Measurements from ENCODE around the gene PRMT3. TPM values are rescaled to one million over a fixed set of nuclear protein-coding genes. Genes with fewer than 3 reads are reported as not detected.
"Not testable (repeated sequence)": the region's sequence is repeated elsewhere in the genome, so short reads cannot be mapped to it uniquely, and the experiment has no call there.

PRMT3 gene
- polyA plus RNA-seq (ENCODE audit: insufficient read length in 4 of 4): 10 to 100 TPM; 15.6 to 18.4 (median 17.5) TPM

- DNase-seq (ENCODE audit: low read depth in 4 of 4, low spot score in 2 of 4): peak; percentile 86 to 91 (median 88)
Measured at GRCh38 chr11:20387261-20388095, at the start of gene PRMT3. Gene PRMT3, plus strand, starts transcription at chr11:20387716. Its CDS starts 31 bp downstream, at chr11:20387747.

- no peak for DNase-seq (ENCODE audit: low read depth in 4 of 4, low spot score in 2 of 4)
Measured at GRCh38 chr11:20342347-20343141, 45.0 kb upstream of the PRMT3 start.

- no peak for DNase-seq (ENCODE audit: low read depth in 4 of 4, low spot score in 2 of 4)
Measured at GRCh38 chr11:20351136-20351535, 36.4 kb upstream of the PRMT3 start.

DNA sequence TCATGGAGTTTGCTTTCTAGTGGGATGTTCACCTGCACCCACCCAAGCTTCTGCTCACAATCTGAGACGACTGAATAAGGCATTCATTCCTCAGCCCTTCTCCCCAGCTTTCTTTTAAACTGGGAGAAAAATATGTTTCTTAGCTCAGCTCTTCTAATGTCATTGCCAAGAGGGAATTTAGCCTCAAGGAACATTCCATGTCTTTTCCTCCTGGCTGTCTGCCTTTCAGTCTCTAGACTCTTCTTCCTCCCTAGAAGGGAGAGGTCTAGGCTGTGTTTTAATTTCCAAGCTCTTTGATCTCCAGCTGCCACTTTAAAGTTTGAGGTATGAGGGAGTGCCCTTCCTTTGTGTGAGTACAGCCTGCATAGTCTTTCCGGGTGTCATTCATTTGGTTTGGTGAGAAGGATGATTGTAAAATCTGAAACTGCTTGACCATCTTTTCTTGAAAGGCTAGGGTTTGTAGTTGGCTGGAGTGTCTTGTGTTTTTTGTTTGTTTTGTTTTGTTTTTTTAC lies 35.7 kb upstream of the PRMT3 start:
- no peak for DNase-seq (ENCODE audit: low read depth in 4 of 4, low spot score in 2 of 4)

- DNase-seq (ENCODE audit: low read depth in 4 of 4, low spot score in 2 of 4): no peak
Measured at GRCh38 chr11:20353829-20354434, 33.6 kb upstream of the PRMT3 start.

DNA sequence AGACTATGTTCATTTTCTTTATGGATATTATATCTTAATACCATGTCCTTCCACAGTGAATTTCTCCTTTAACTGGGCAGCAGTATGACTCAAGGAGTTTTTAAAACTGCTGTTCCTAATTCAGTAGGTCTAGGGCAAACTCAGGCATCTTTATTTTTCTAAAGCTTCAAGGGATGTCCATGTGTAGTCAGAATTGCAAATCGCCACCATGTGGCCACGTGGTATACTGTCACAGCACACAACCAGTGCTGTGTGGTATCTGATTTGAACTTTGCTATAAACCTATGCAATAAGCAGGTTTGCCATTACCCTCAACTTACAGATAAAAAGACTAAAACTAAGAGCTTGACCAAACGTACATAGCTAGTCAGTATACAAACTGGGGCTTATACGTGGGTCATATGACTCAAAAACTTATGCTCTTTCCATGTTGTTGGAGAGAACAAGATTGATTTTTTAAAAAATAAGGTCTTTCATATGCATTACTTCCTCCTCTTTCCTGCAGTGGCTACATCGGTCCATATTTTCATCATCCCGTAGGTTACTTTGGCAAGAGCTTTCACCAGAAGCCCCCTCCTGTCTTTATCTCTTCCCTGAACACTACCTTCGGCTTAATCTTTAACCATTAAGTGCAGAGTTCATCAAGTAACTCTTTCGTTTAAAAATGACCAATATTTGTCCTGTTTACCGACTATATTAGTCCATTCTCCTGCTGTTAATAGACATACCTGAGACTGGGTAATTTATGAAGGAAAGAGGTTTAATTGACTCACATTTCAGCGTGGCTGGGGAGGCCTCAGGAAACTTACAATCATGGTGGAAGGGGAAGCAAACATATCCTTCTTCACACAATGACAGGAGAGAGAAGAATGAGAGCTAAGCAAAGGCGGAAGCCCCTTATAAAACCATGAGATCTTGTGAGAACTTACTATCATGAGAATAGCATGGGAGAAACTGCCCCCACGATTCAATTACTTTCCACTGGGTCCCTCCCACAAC lies 32.0 kb upstream of the PRMT3 start:
- no peak for DNase-seq (ENCODE audit: low read depth in 4 of 4, low spot score in 2 of 4)

DNA sequence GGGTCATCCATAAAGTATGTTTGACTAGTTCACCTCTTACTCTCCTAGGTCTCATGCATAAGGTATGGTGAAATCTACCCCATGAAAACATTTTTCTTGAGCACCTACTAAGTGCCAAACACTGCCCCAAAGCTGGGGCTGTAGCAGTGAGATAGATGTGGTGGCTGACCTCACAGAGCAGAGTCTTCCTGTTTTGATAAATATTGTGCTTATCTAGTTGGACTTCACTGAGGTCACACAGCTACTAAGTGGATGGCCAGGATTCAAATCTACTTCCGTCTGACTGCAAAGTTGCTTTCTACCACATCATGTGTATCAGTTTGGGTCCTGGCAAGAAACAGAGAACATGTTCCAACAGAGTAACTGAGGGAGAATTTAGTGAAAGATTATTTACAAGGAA lies 30.4 kb upstream of the PRMT3 start:
- DNase-seq (ENCODE audit: low read depth in 4 of 4, low spot score in 2 of 4): no peak

DNA sequence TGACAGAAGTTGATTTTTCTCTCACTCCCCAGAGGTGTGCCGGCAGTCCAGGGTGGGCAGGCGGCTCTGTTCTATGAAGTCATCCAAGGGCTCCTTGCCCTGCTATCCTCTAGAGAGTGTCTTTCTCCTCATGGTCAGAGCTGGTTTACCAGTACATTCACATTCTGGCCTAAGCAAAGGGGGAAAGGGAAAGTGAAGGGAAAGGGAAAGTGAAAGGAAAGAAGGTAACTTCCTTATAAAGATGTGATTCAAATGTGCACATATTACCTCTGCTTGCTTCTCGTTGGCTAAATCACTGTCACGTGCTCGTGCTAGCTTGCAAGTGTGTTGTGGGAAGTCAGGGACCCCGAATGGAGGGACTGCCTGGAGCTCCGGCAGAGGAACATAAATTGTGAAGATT lies 26.9 kb upstream of the PRMT3 start:
- no peak for DNase-seq (ENCODE audit: low read depth in 4 of 4, low spot score in 2 of 4)

- no peak for DNase-seq (ENCODE audit: low read depth in 4 of 4, low spot score in 2 of 4)
Measured at GRCh38 chr11:20362481-20362880, 25.0 kb upstream of the PRMT3 start.

- no peak for DNase-seq (ENCODE audit: low read depth in 4 of 4, low spot score in 2 of 4)
Measured at GRCh38 chr11:20363149-20363499, 24.4 kb upstream of the PRMT3 start.

- DNase-seq (ENCODE audit: low read depth in 4 of 4, low spot score in 2 of 4): no peak
Measured at GRCh38 chr11:20363500-20364340, 23.8 kb upstream of the PRMT3 start, which contains the start of gene HTATIP2. Gene HTATIP2, plus strand, starts transcription at chr11:20363714. Its CDS starts 524 bp downstream, at chr11:20364238.

- no peak for DNase-seq (ENCODE audit: low read depth in 4 of 4, low spot score in 2 of 4)
Measured at GRCh38 chr11:20364341-20364792, 23.1 kb upstream of the PRMT3 start.

DNA sequence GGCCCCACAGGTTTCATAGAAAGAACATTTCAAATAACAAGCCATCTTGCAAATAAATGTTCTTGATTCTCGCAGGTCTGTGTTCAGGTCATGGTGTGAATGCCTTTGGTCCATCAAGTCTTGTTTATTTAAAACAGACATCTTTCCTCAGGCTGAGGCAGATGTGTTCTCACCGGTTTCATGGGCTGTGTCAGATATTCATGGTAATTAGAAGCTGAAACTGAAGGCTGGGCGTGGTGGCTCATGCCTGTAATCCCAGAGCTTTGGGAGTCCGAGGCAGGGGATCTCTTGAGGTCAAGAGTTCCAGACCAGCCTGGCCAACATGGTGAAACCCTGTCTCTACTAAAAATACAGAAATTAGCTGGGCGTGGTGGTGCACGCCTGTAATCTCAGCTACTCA lies 22.1 kb upstream of the PRMT3 start:
- DNase-seq (ENCODE audit: low read depth in 4 of 4, low spot score in 2 of 4): not testable (repeated sequence)

DNA sequence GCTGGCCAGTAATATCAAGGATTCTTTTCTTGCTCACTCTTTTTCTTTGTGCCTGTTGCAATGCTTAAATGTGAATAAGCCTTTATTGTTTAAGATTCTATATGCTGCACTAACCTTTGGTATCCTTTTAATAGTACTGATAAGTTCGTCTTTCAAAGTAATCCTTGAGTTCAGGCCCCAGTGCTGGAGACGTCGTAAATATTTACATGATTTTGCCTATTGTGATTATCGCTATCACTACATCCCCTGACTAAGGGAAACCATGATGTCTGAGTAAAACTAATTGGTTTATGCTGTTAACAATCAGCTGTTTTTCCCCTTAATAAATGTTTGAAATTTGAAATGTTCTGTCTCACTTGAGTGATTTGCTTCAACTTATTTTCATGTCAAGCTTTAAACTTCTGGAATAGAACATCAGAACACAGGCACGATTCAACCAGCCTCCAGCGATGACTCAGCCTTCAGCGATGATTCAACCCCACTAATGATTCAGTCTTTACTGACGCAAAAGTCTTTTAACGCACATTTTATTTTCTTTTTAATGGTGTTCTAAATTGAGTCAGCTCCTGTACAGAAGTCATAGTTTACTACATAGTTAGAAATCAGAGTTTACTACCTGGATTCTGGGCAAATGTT lies 20.1 kb upstream of the PRMT3 start:
- DNase-seq (ENCODE audit: low read depth in 4 of 4, low spot score in 2 of 4): no peak

DNA sequence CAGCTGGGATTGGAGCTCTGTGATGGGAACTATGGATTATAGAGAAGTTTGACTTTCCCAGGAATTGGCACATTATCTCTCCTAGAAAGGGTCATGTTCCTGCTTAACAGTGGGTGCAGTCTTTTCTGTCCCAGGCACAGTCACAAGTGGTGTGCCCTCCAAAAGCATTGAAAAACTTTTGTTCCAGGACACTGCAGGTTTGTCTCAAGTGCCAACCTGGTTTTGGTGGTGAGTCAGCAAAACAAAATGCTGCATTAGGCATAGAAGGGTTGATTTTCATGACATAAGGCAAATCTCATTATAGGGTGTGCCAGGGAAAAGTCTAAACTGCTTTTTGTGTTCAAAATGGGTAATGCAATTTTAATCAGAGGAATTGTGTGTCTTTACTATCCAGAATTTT lies 19.1 kb upstream of the PRMT3 start:
- no peak for DNase-seq (ENCODE audit: low read depth in 4 of 4, low spot score in 2 of 4)

- no peak for DNase-seq (ENCODE audit: low read depth in 4 of 4, low spot score in 2 of 4)
Measured at GRCh38 chr11:20369826-20370225, 17.7 kb upstream of the PRMT3 start.

- DNase-seq (ENCODE audit: low read depth in 4 of 4, low spot score in 2 of 4): no peak
Measured at GRCh38 chr11:20372081-20372626, 15.4 kb upstream of the PRMT3 start.

- DNase-seq (ENCODE audit: low read depth in 4 of 4, low spot score in 2 of 4): no peak
Measured at GRCh38 chr11:20373147-20373546, 14.4 kb upstream of the PRMT3 start.
